ENCODE results near the gene LCORL.

LCORL gene

DNA sequence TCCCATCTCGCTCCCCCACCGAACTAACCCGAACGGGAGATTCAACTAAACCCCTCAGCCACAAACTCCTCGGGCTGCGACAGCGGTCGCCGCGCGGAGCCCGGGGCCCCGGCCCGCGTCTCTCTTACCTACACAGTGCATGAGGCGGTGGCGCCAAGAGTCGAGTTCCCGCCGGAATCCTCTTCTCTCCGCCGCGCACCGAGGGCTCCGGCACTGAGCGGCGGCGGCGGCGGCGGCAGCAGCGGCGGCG is 160 bp downstream of the LCORL start:
- Histone ChIP-seq H3F3A (ENCODE audit: insufficient read depth, low read length) (peaks cover 15% of the 10 kb centered on the region; the same call in 1 of the 2 replicates), H3K27me3 (replicated peaks; ENCODE audit: insufficient read depth, low read length) (no peaks in the 10 kb centered on the region), H2AFZ (ENCODE audit: low read length) (peak overlapping the region; percentile 80), H3K9me2 (replicated peaks; ENCODE audit: insufficient read depth, low read length) (no peaks in the 10 kb centered on the region), H3K79me2 (ENCODE audit: low read length) (peaks cover 51% of the 10 kb centered on the region), H3K36me3 (replicated peaks; ENCODE audit: insufficient read depth, low read length) (no peaks in the 10 kb centered on the region), H3K4me2 (ENCODE audit: low read depth, low read length) (no peak overlapping the region; the same call in 1 of the 2 replicates), H4K20me1 (ENCODE audit: insufficient read depth, low read length) (peaks cover 24% of the 10 kb centered on the region), H3K4me3 (ENCODE audit: low read length) (peak overlapping the region; percentile 82), H3K9me3 (replicated peaks; ENCODE audit: insufficient read depth, low read length) (no peaks in the 10 kb centered on the region), H3K27ac (ENCODE audit: low read length) (peak overlapping the region; percentile 94), H3K9ac (ENCODE audit: low read length) (peak overlapping the region; percentile 95), H3K4me1 (ENCODE audit: low read length) (peaks cover 24% of the 10 kb centered on the region)
- TF ChIP-seq, protein P1, sequence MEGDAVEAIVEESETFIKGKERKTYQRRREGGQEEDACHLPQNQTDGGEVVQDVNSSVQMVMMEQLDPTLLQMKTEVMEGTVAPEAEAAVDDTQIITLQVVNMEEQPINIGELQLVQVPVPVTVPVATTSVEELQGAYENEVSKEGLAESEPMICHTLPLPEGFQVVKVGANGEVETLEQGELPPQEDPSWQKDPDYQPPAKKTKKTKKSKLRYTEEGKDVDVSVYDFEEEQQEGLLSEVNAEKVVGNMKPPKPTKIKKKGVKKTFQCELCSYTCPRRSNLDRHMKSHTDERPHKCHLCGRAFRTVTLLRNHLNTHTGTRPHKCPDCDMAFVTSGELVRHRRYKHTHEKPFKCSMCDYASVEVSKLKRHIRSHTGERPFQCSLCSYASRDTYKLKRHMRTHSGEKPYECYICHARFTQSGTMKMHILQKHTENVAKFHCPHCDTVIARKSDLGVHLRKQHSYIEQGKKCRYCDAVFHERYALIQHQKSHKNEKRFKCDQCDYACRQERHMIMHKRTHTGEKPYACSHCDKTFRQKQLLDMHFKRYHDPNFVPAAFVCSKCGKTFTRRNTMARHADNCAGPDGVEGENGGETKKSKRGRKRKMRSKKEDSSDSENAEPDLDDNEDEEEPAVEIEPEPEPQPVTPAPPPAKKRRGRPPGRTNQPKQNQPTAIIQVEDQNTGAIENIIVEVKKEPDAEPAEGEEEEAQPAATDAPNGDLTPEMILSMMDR (IDR thresholded peaks at IDR 0.05; ENCODE audit: low read length) = no peak
- TF ChIP-seq EZH2 (optimal IDR thresholded peaks at IDR 0.05; ENCODE audit: low read depth, low read length) = no peak
- no peak for TF ChIP-seq EZH2phosphoT487 (IDR thresholded peaks at IDR 0.05; ENCODE audit: low read length)
- DNase-seq = no peak

DNA sequence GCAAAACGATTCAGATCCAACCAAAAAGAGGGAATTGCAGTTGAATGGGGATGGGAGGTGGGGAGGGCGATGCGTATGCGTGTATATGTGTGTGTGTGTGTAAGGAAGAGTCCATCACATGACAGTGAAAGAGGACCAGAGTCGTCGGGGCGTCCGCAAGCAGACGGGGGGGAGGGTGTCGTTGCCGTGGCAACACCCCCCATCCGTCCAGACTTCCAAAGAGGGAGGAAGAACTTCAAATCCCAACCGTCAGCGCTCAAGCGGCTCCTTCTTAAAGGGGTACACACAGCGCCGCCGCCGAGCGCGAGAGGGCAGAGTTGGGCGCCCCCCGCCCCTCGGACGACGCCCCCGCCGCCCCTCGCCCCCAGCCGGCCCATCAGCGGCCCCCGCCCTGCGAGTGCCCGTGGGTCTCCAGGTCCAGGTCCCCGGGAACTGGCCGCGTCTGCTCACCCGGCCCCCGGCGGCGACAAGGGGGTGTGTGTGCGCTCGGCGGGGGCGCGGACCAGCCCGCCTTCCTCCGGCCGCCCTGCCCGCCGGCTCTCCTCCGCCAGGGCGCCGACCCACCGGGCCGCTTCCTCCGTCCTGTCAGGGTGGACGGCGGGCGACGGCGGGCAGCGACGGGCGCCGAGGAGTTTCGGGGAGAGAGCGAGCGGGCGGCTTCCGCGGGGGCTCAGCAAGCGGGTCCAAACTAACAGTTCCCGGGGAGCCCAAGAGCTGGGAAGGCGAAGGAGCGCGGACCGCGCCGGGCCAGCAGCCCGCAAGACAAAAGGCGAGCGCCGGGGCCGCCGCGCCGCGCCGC is 685 bp downstream of the LCORL start:
- Histone ChIP-seq H4K20me1 (ENCODE audit: insufficient read depth, low read length) (peaks cover 29% of the 10 kb centered on the region), H3K9ac (ENCODE audit: low read length) (peak overlapping the region; percentile 95), H3K4me2 (ENCODE audit: low read depth, low read length) (peak overlapping the region; percentile 75), H3K27ac (ENCODE audit: low read length) (peak overlapping the region; percentile 94), H3K4me1 (ENCODE audit: low read length) (peaks cover 24% of the 10 kb centered on the region), H3K27me3 (replicated peaks; ENCODE audit: insufficient read depth, low read length) (no peaks in the 10 kb centered on the region), H3K4me3 (ENCODE audit: low read length) (peak overlapping the region; percentile 82), H3F3A (ENCODE audit: insufficient read depth, low read length) (peaks cover 15% of the 10 kb centered on the region; the same call in 1 of the 2 replicates), H3K9me2 (replicated peaks; ENCODE audit: insufficient read depth, low read length) (no peaks in the 10 kb centered on the region), H3K36me3 (replicated peaks; ENCODE audit: insufficient read depth, low read length) (no peaks in the 10 kb centered on the region), H3K79me2 (ENCODE audit: low read length) (peaks cover 56% of the 10 kb centered on the region), H2AFZ (ENCODE audit: low read length) (peak overlapping the region; percentile 80), H3K9me3 (replicated peaks; ENCODE audit: insufficient read depth, low read length) (no peaks in the 10 kb centered on the region)
- TF ChIP-seq EZH2 (optimal IDR thresholded peaks at IDR 0.05; ENCODE audit: low read depth, low read length) (no peak), EZH2phosphoT487 (IDR thresholded peaks at IDR 0.05; ENCODE audit: low read length) (no peak)
- TF ChIP-seq, protein P1 (IDR thresholded peaks at IDR 0.05; ENCODE audit: low read length) = no peak
- DNase-seq = peak; percentile 53

DNA sequence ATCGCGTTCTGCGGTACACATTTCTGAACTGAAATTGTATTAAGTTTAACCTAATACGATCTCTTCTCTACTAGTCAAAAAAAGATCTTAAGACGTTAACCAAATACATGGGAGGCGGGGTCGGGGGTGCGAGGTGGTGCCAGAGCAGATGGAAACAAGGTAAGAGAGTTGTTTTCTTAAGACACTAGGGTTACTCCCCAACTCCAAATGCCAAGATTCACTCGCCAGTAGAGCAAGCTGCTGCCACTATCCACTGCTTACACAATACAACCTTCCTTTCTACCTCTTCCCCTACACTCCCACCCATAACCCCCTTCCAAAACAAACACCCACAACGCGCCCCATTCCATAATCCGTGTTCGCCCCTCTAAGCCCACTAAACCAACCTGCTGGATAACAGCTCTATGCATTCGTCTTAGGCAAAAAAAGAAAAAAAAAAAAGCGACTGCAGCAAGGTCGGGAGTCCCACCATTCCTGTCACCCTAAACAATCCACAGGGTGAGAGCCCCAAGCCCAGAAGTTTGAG is 1.3 kb downstream of the LCORL start:
- no peaks in the 10 kb centered on the region for H3K27me3 ChIP-seq (replicated peaks; ENCODE audit: insufficient read depth, low read length)
- H3F3A ChIP-seq (ENCODE audit: insufficient read depth, low read length) = peaks cover 15% of the 10 kb centered on the region; the same call in 1 of the 2 replicates
- H2AFZ ChIP-seq (ENCODE audit: low read length) = no peak overlapping the region
- H3K4me1 ChIP-seq (ENCODE audit: low read length) = peaks cover 24% of the 10 kb centered on the region
- H3K27ac ChIP-seq (ENCODE audit: low read length) = peak overlapping the region; percentile 94; the same call in 1 of the 2 replicates
- H3K4me2 ChIP-seq (ENCODE audit: low read depth, low read length) = peak overlapping the region; percentile 75
- peak overlapping the region; percentile 95 for H3K9ac ChIP-seq (ENCODE audit: low read length)
- H3K9me2 ChIP-seq (replicated peaks; ENCODE audit: insufficient read depth, low read length) = no peaks in the 10 kb centered on the region
- no peaks in the 10 kb centered on the region for H3K9me3 ChIP-seq (replicated peaks; ENCODE audit: insufficient read depth, low read length)
- H4K20me1 ChIP-seq (ENCODE audit: insufficient read depth, low read length) = peaks cover 36% of the 10 kb centered on the region
- H3K4me3 ChIP-seq (ENCODE audit: low read length) = peak overlapping the region; percentile 82
- peaks cover 63% of the 10 kb centered on the region for H3K79me2 ChIP-seq (ENCODE audit: low read length)
- H3K36me3 ChIP-seq (replicated peaks; ENCODE audit: insufficient read depth, low read length) = no peaks in the 10 kb centered on the region
- TF ChIP-seq EZH2 (optimal IDR thresholded peaks at IDR 0.05; ENCODE audit: low read depth, low read length) = no peak
- TF ChIP-seq, protein P1 (IDR thresholded peaks at IDR 0.05; ENCODE audit: low read length) = no peak
- no peak for TF ChIP-seq EZH2phosphoT487 (IDR thresholded peaks at IDR 0.05; ENCODE audit: low read length)
- DNase-seq = peak; percentile 30

Measured in MM.1S (cell line).